Adrenal gland (tissue), 12 donors: ENCODE results near the gene ACP4. TPM values are rescaled to one million over a fixed set of nuclear protein-coding genes. Genes with fewer than 3 reads are reported as not detected.

Experiments used
- DNase-seq, 7 donors: peaks; one replicate each; pipeline ENCODE4 v3.0.0-alpha.2; 2019 to 2020
- H3K27ac ChIP-seq, 5 donors: fragments of 200-600 bp; sonication (generic) in 4 of 5; 1 replicate in 3 of 5; 2 replicates in 2 of 5; pipeline versions ENCODE4 v1.5.1 to v1.8.0; 2016 to 2020; ENCODE audit warnings: mild to moderate bottlenecking in 1 of 5
- H3K27me3 ChIP-seq: fragments of 200-600 bp; 2 replicates; pipeline ENCODE4 v1.8.0; 2021
- H3K36me3 ChIP-seq, 2 donors: fragments of 200-600 bp; replicated peaks in 1 of 2; 1 replicate in 1 of 2; 2 replicates in 1 of 2; pipeline versions ENCODE4 v1.5.1 to v1.8.0; 2018 to 2022
- H3K4me1 ChIP-seq, 2 donors: fragments of 200-600 bp; replicated peaks in 1 of 2; 1 replicate in 1 of 2; 2 replicates in 1 of 2; pipeline versions ENCODE4 v1.5.1 to v1.8.0; 2018 to 2021
- H3K4me3 ChIP-seq, 4 donors: fragments of 200-600 bp; sonication (generic) in 3 of 4; one replicate each; pipeline ENCODE4 v1.5.1; 2016 to 2018
- H3K9me3 ChIP-seq, 3 donors: fragments of 200-600 bp; sonication (generic) in 1 of 3; replicated peaks in 1 of 3; 1 replicate in 2 of 3; 2 replicates in 1 of 3; pipeline versions ENCODE4 v1.5.1 to v1.8.0; 2016 to 2021
- CTCF ChIP-seq, 6 experiments: fragments of 450-650 bp in 4 of 6; fragments of 200-600 bp in 2 of 6; sonication (generic) in 1 of 6; IDR thresholded peaks; 1 replicate in 5 of 6; 2 replicates in 1 of 6; pipeline versions ENCODE4 v1.5.1 to v1.8.0; 2016 to 2021; ENCODE audit warnings: antibody characterized with exemption in 6 of 6, mild to moderate bottlenecking in 2 of 6, moderate library complexity in 1 of 6
- POLR2A ChIP-seq, 2 donors: fragments of 450-650 bp; IDR thresholded peaks; one replicate each; pipeline ENCODE4 v1.6.1; 2017; ENCODE audit warnings: antibody characterized with exemption in 2 of 2, mild to moderate bottlenecking in 2 of 2, moderate library complexity in 1 of 2
- WGBS, 4 donors: extraction: QIAGEN DNeasy Blood & Tissue Kit in 2 of 4; methylation state at CpG; one replicate each; pipeline versions ENCODE4 v1.1.5 to v1.1.7; 2013 to 2017; 5-methylcytosine and 5-hydroxymethylcytosine counted together
- intact Hi-C, 2 donors: fragments of 100-400 bp; cut with DNase I; formaldehyde crosslinking; loops; one replicate each; pipeline versions ENCODE4 v1.14.1 to v1.15.0; 2022 to 2023
- polyA plus RNA-seq, 3 donors: library from polyadenylated mRNA; stranded (reverse); fragments of 200-250 nt in 2 of 3; fragments of 350-450 nt in 1 of 3; fragmentation: Illumina TruSeq in 1 of 3; extraction: RNeasy Lipid Tissue Mini Kit (QIAGEN cat#74804) in 1 of 3; gene quantifications; one replicate each; pipeline ENCODE4 v1.2.3, GENCODE V29; 2013 to 2014
- total RNA-seq, 9 donors: library from RNA; depleted of rRNA in 4 of 9; stranded (reverse); fragments of >200 nt in 4 of 9; fragments of 120-200 nt in 1 of 9; fragmentation: NEBNext Ultra II Directional in 1 of 9; extraction: Animal tissue kit (Norgen Biotek cat#: 25700) in 1 of 9; gene quantifications; one replicate each; pipeline versions ENCODE4 v1.1.0 to v1.2.4, GENCODE V29; 2013 to 2023
- donor health status: healthy with polysubstance abuse.
- donor health status: Bipolar disorder and iron deficiency.
- donor health status: DM: yes; HTN: yes; CAD: no.
- donor health status: DM: no; HTN: no; CAD: no.
- donor health status: DM: no; HTN: no; CAD: no.
- donor health status: DM: yes; HTN: yes; CAD: no.

Gene ACP4
- total and polyA plus RNA-seq, 12 donors, result not detected

- intact Hi-C loops, result no loop called here
- Histone ChIP-seq H3K27me3 (peaks cover 31% of the 10 kb centered on the region), H3K27ac (no peak overlapping the region), H3K4me3 (no peak overlapping the region), H3K9me3 (no peaks in the 10 kb centered on the region), H3K36me3 (no peaks in the 10 kb centered on the region), H3K4me1 (peaks cover 0 to 11% of the 10 kb centered on the region in 2 donors)
- no peak for DNase-seq
- no peak for TF ChIP-seq POLR2A (IDR thresholded peaks at IDR 0.05)
- TF ChIP-seq CTCF (IDR thresholded peaks at IDR 0.05), result no peak
- 56 to 75% (median 72%) methylated on average over 7 to 8 of the region's 8 CpGs for WGBS, 4 donors
Observed at GRCh38 chr19:50821622-50822021, 31.4 kb downstream of the ACP4 start.

GRCh38 chr19:50822661-50823208, 32.5 kb downstream of the ACP4 start:
- Histone ChIP-seq H3K9me3 (no peaks in the 10 kb centered on the region), H3K4me3 (no peak overlapping the region), H3K27ac (no peak overlapping the region), H3K36me3 (no peaks in the 10 kb centered on the region), H3K27me3 (peaks cover 31% of the 10 kb centered on the region), H3K4me1 (peaks cover 0 to 11% of the 10 kb centered on the region in 2 donors)
- intact Hi-C loops, result no loop called here
- no peak for DNase-seq
- TF ChIP-seq CTCF (IDR thresholded peaks at IDR 0.05) (no peak), POLR2A (IDR thresholded peaks at IDR 0.05) (no peak)
- WGBS, 4 donors, result 73 to 82% (median 80%) methylated on average over 7 of the region's 7 CpGs

GRCh38 chr19:50823389-50824042, 33.3 kb downstream of the ACP4 start, which contains the start of gene KLK1:
Gene KLK1 (minus strand): TSS chr19:50823787. CDS start chr19:50823748, 39 bp downstream.
- WGBS, 4 donors, result 70 to 81% (median 78%) methylated on average over 9 to 14 of the region's 14 CpGs
- intact Hi-C loops, result no loop called here
- Histone ChIP-seq H3K4me1 (peaks cover 0 to 4% of the 10 kb centered on the region in 2 donors), H3K27me3 (peaks cover 25% of the 10 kb centered on the region), H3K36me3 (no peaks in the 10 kb centered on the region), H3K4me3 (no peak within 1 kb of the TSS), H3K27ac (no peak within 1 kb of the TSS), H3K9me3 (no peaks in the 10 kb centered on the region)
- TF ChIP-seq POLR2A (IDR thresholded peaks at IDR 0.05) (no peak), CTCF (IDR thresholded peaks at IDR 0.05) (no peak)
- no peak for DNase-seq

- peaks cover 6% of the 10 kb centered on the region for H3K27me3 ChIP-seq
- peaks cover 6 to 7% of the 10 kb centered on the region in 2 donors for H3K4me1 ChIP-seq
- H3K9me3 ChIP-seq, result no peaks in the 10 kb centered on the region
- no peak for DNase-seq
- no peak for TF ChIP-seq POLR2A (IDR thresholded peaks at IDR 0.05)
- no peak for TF ChIP-seq CTCF (IDR thresholded peaks at IDR 0.05)
- 82 to 92% (median 86%) methylated on average over 17 to 43 of the region's 43 CpGs for WGBS, 4 donors
- intact Hi-C loops, result no loop called here
- no peaks in the 10 kb centered on the region for H3K36me3 ChIP-seq
- no peak overlapping the region for H3K4me3 ChIP-seq
- no peak overlapping the region for H3K27ac ChIP-seq
Observed at GRCh38 chr19:50826492-50827240, 36.5 kb downstream of the ACP4 start.
